SH-SY5Y (cell line): ENCODE data around the gene CCDC106.

Experiments
- GATA2 ChIP-seq: IDR thresholded peaks from 2 replicates; pipeline ENCODE4 v1.6.1; 2011; ENCODE audit warnings: mild to moderate bottlenecking, low read depth, low read length
- GATA3 ChIP-seq: IDR thresholded peaks from 2 replicates; pipeline ENCODE4 v1.6.1; 2011; ENCODE audit warnings: low read depth, mild to moderate bottlenecking, low read length, moderate library complexity

CCDC106 gene

DNA sequence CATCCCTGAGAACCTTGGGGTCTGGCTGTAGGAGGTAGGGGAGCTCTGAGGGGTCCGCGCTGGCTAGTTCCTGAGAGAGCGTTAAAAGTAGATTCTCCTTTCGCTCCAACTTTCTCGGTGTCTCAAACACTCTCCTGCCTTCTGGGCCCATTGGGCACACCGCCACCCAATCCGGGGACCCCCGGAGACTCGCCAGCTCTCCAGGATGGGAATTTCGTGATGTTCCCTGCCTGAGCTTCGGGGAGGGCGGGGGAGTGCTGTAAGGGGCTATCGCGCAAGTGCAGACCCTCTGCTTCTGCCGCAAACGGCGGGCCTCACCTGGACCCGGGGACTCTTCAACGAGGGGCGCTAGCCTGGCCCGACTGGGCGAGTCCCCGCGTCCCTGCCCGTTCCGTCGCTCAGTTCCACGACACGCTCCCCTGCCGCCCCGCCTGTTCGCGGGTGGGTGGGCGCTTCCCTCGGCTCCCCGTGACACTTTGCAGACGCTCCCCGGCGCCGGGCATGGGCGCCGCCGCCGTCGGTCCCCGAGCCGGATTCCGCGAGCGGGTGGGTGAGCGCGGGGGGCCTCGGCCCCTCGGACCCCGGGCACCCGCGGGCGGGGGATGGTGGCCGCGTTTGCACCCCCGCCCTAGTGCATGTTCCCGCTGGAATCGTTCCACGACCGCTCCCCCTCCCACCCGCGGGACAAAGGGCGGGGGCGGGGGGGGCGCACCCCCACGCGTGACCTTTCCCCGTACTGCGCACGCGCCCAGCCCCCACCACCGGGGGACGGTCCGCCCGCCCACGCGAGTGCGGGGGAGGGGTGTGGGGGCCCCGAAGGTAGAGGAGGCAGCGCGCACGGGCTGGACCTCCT, at the start of gene CCDC106:
TSS of gene CCDC106 (plus strand) at position 481 of the 853 bp plus-strand sequence. CDS start 835 bp downstream, outside the sequence.
- TF ChIP-seq GATA2, result no peak
- TF ChIP-seq GATA3, result no peak

DNA sequence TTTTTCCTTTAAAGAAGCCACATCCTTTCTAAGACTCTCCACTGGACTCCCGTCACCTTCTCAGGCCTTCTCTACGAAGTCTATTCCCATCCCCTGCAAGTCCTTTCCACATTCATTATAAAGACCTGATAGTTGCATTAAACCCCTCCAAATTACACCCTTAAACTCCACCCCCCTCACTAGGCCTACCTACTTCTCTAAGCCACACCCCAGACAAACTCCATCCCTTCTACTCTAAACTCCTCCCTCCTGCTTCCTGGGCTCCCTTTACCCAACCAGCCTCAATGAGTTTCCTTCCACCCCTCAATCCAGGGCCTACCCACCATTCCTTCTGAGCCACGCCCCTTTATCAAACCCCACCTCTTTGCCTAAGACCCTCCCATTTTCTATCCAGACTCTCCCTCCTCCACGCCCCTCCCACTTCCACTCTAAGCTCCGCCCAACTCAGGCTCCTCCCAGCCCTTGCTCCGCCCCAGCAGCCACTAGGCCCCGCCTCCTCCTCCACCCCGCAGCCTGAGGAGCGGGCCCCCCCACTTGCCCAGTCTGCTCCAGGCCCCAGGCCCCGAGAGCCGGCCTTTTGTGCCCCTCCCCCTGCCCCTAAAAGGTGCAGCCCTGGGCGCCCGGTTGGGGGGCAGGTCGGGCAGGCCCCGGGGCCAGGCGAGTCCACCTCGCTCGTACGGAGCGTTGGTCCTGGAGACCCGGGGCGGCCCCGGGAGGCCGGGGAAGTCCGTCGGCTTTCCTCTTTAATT, 49.1 kb upstream of the CCDC106 start:
- TF ChIP-seq GATA3, result no peak
- no peak for TF ChIP-seq GATA2

DNA sequence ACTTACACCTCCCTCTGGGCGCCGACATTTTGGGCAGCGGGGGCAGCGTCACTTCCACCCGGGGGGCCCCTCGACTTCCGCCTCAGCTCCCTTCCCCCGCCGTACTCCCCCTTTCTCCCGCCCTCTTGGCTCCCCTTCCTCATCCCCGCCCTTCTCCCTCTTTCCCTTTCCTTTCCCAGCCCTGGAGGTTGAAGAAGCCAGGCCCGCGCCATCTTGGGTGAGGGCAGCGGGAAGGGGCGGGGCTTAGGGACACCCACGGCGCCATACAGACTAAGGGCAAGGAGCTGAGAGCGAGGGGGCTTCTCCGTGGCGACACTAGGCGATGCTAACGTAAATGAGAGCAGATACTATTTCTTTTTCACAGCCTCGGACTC, 48.6 kb upstream of the CCDC106 start, which contains the start of gene FIZ1:
TSS of gene FIZ1 (minus strand) at position 50 of the 374 bp plus-strand sequence. CDS start 1,652 bp downstream, outside the sequence.
- TF ChIP-seq GATA3 (no peak), GATA2 (no peak)

DNA sequence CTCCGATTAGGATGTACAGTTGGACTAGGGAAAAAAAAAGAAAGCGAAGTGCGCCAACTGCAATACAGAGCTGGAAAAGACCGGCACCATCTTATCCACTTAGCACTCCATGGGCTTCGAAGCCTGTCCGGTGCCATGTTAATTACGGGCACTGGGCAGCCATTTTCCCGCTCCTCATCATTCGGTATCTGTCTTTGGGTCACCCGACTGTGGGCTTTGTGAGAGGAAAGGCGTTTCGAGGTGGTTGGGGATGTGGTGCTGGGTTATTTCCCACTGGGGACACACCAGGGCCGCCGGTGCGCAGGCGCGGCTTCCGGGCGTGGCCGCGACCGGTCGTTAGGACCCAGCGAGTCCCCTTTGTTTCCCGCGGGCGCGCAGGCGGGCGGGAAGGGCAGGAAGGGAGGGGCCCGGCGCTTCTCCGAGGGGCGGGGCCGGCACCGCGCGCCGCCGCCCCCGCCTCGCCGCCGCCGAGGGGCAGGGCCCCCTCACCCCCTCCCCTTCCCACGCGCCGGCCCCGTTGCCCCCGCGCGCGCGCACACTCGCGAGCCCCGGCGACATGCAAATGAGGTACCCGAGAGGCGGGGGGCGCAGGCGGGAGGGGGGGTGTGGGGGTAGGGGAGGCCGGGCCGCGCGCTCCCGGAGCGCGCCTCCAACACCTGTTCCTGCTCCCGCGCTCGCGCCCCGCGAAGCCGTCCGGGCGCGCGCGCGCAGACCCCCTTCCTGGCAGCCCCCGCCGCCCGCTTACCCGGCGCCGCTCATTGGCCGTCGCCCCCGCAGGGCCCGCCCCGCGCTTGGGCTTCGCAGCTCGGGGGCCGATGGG, 48.0 kb upstream of the CCDC106 start, which contains the start of gene ZNF524:
TSS of gene ZNF524 (plus strand) at position 447 of the 820 bp plus-strand sequence. CDS start 1,825 bp downstream, outside the sequence.
- TF ChIP-seq GATA3 (no peak), GATA2 (0 out of 2 replicates have a peak, but pooled peaks have one; percentile 13)

DNA sequence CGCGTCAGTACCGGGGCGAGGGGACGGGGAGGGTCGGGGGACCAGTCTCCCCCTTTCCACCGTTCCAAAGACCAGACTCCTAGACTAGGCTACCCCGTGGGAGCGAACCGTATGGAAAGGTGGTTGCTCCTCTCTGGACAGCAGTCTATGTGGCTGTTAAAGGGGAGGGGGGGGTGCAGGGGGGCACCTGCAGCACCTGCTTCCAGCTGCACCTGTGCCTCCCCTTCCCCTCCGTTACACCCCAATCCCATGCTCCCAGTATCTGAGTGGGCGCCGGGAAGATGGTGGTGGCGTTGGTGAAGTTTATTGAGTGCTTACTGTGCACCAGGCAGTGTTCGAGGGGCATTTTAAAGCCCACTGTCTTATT, 47.4 kb upstream of the CCDC106 start:
- no peak for TF ChIP-seq GATA2
- no peak for TF ChIP-seq GATA3

DNA sequence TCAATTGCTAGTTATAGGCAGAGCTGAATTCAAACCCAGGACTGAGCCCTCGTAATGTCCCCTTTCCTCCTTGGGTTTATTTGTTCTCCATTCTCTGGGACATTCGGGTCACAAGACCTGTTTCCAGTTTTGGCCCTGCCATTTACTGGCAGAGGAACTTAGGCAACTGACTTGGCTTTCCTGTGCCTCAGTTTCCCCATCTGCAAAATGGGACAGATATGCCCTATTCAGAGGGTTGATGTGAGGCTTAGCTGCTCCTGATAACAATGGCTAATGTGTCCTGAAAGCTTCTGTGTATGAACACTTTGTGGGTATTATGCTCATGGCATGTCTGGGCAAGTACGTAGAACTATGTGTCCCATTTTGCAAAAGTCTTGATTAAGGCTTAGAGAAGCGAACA, 46.9 kb upstream of the CCDC106 start:
- no peak for TF ChIP-seq GATA3
- TF ChIP-seq GATA2, result no peak

DNA sequence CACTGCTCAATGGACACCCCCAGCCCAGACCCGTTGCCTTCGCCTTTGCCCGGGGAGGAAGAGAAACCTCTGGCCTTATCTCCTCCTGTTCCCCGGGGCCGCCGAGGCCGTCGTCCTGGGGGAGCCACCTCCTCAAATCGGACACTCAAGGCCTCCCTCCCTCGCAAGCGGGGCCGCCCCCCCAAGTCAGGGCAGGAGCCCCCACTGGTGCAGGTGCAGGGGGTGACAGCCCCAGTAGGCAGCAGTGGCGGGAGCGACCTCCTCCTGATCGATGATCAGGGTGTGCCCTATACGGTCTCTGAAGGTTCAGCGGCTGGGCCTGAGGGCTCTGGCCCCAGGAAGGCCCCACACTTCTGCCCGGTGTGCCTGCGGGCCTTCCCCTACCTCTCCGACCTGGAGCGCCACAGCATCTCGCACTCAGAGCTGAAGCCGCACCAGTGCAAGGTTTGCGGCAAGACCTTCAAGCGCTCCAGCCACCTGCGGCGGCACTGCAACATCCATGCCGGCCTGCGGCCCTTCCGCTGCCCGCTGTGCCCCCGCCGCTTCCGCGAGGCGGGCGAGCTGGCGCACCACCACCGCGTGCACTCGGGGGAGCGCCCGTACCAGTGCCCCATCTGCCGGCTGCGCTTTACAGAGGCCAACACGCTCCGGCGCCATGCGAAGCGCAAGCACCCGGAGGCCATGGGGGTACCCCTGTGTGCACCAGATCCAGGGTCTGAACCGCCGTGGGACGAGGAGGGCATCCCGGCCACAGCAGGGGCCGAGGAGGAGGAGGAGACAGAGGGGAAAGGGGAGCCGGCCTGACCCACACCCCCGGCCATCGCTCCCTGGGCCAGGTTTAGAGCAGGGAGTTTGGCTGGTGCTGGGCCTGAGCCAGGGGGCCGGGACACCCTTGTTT, 45.7 kb upstream of the CCDC106 start:
- TF ChIP-seq GATA2 (no peak), GATA3 (no peak)

DNA sequence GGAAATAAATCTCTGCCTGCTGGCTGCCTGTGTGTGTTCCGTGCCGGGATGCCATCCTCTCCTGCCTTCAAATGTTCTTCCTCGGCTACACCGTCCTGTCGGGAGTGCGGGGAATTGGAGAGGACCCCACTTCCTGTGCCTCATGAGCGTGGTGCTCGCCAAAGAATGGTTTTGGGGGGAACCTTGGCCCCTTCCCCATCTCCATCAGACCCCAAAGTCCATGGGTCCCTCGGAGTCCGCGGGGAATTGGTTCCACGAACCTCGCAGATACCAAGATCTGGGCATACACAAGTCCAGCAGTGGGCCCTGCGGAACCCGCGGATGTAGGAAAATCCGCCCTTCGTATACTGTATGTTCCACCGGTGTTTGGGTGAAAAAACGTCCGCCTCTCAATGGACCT, 44.9 kb upstream of the CCDC106 start:
- TF ChIP-seq GATA3 (no peak), GATA2 (no peak)

DNA sequence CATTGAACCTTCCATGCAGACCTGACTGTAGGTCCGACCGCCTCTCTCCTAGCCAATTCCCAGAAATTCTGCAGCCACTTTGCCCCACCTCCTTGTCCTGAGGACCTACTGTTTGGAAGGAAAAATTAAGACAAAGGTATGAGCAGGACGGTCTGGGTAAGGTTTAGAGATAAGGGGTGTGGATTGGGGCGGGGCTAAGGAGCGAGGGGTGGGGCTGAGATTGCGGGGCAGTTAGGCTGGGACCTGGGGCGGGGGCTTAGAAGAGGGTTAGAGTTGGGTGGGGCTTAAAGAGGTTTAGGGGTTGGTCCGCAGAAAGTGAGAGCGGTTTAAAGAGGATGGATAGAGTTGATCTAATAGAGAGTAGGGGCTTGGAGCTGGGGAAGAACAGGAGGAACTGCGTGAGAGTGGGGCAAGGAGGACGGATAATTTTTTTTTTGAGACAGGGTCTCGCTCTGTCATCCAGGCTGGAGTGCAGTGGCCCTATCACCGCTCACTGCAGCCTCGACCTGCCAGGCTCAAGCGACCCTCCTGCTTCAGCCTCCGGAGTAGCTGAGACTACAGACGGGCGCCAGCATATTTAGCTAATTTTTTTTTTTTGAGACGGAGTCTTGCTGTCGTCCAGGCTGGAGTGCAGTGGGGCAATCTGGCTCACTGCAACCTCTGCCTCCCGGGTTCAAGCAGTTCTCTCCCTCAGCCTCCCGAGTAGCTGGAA, 44.3 kb upstream of the CCDC106 start:
- TF ChIP-seq GATA3 (no peak), GATA2 (no peak)

DNA sequence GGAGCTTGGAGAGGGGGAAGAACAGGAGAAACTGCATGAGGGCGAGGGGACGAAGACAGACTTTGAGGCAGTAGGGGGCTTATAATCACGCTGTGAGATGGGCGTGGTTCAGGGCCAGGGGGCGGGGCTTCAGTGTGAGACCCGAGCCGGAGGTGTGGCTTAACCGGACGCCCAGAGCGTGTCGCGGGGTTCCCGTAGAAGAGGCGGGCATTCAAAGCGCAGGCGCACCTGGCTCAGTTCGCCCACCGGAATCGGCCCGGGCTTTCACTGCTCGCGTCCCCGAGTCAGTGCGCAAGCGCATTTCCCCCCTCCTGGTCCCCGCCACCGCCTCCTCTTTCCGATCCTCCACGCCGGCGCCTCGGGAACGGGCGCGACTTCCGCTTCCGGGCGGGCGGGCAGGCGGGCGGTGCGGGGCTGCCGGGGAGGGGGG, 42.8 kb upstream of the CCDC106 start:
- TF ChIP-seq GATA2 (no peak), GATA3 (no peak)

DNA sequence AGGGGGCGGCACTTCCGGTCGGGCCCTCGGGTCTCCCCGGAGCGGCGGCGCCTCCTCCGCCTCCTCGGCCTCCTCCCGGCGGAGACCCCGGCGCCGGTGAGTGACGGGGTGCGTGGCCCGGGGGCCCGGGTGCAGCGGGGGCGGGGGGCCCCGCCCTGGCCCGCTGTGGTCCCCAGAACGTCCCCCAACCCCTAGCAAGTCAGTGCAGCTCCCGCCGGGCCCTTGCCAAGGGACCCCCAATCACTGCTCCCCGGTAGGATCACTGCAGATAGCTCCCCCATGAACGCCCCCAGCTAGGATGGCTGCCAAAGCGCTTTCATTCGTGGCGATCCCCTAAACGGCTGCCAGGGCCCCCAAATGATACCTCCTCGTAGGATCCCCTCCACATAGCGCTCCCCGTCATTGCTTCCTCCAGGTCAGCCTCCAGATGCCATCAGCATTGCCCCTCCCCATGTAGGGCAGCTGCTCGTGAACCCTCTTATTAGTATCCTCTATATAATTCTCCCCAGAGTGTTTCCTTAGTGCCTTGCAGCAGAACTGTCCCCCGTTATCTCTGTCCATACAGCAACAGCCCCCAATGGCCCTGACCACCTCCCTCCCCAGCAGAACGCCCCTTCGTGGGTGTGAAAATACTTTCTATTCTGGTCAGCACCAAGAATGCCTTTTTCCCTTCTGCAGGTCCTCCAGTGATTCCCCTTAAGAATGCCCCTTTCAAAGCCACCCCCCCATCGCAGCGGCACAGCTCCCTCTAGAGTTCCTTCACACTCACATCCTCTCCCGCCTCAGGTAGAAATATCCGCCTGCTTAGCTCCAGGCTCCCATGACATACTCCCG, 42.2 kb upstream of the CCDC106 start, which contains the start of gene ZNF865:
TSS of gene ZNF865 (plus strand) at position 11 of the 834 bp plus-strand sequence. CDS start 7,972 bp downstream, outside the sequence.
- TF ChIP-seq GATA3 (no peak), GATA2 (no peak)
